ENCODE results near the gene MAPKAP1.

Gene MAPKAP1

GRCh38 chr9:125433461-125434011 lies 273.5 kb downstream of the MAPKAP1 start:
- Histone ChIP-seq H3K36me3 (ENCODE audit: low read depth) (no peaks in the 10 kb centered on the region), H3K4me3 (ENCODE audit: severe bottlenecking) (no peak overlapping the region), H3K27ac (ENCODE audit: poor library complexity, severe bottlenecking) (no peak overlapping the region), H3K9me3 (ENCODE audit: severe bottlenecking) (no peaks in the 10 kb centered on the region), H3K27me3 (ENCODE audit: insufficient read depth, poor library complexity, severe bottlenecking) (no peaks in the 10 kb centered on the region), H3K4me1 (ENCODE audit: insufficient read depth, poor library complexity, severe bottlenecking) (no peaks in the 10 kb centered on the region)
- no peak for TF ChIP-seq CTCF (IDR thresholded peaks at IDR 0.05; ENCODE audit: poor library complexity, severe bottlenecking)
- DNase-seq (ENCODE audit: low spot score): no peak
- no peak for ATAC-seq (ENCODE audit: low read depth)

GRCh38 chr9:125432715-125433385 lies 274.2 kb downstream of the MAPKAP1 start:
- H3K27ac ChIP-seq (ENCODE audit: poor library complexity, severe bottlenecking): no peak overlapping the region
- ATAC-seq (ENCODE audit: low read depth) (no peak), DNase-seq (ENCODE audit: low spot score) (no peak)
- no peak overlapping the region for H3K4me3 ChIP-seq (ENCODE audit: severe bottlenecking)
- no peaks in the 10 kb centered on the region for H3K4me1 ChIP-seq (ENCODE audit: insufficient read depth, poor library complexity, severe bottlenecking)
- H3K9me3 ChIP-seq (ENCODE audit: severe bottlenecking): no peaks in the 10 kb centered on the region
- TF ChIP-seq CTCF (IDR thresholded peaks at IDR 0.05; ENCODE audit: poor library complexity, severe bottlenecking): no peak
- no peaks in the 10 kb centered on the region for H3K36me3 ChIP-seq (ENCODE audit: low read depth)
- H3K27me3 ChIP-seq (ENCODE audit: insufficient read depth, poor library complexity, severe bottlenecking): no peaks in the 10 kb centered on the region

DNA sequence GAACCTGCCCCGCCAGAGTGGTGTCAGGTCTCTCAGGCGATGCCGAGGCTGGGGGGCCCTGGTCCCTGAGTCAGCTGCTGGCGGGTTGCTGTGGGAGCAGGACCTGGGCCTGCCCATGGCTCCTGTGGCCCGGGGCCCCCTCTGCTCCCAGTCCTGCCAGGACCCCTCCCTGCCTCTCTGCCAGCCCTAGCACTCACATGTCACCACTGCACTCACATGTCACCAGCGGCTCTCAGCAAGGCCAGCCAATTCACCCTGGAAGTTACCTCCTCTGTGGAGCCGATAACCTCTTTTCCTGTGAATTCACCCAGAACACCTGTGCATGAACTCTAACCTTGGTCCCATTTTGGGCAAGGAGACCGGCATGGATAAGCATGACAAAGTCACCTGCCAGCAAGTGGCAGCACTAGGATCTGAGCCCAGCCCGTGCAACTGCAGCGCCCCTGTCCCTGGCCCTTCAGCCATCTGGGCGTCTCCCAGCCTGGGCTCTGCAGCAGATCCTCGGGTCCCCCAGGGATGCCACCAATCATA lies 275.2 kb downstream of the MAPKAP1 start:
- Histone ChIP-seq H3K4me3 (ENCODE audit: severe bottlenecking) (no peak overlapping the region), H3K27ac (ENCODE audit: poor library complexity, severe bottlenecking) (no peak overlapping the region), H3K27me3 (ENCODE audit: insufficient read depth, poor library complexity, severe bottlenecking) (no peaks in the 10 kb centered on the region), H3K36me3 (ENCODE audit: low read depth) (no peaks in the 10 kb centered on the region), H3K4me1 (ENCODE audit: insufficient read depth, poor library complexity, severe bottlenecking) (no peaks in the 10 kb centered on the region), H3K9me3 (ENCODE audit: severe bottlenecking) (no peaks in the 10 kb centered on the region)
- no peak for TF ChIP-seq CTCF (IDR thresholded peaks at IDR 0.05; ENCODE audit: poor library complexity, severe bottlenecking)
- DNase-seq (ENCODE audit: low spot score) (no peak), ATAC-seq (ENCODE audit: low read depth) (no peak)

DNA sequence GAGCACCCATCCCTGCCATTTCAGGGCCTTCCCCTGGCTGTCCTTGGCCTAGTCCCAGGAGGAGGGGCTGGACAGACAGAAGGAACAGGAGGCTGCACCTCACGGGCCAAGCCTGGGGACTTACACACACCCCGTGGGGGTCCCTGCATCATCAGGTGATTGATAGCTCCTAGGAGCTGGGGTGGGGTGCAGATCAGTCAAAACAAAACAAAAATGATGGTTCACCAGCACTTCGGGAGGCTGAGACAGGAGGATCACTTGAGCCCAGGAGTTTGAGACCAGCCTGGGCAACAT lies 276.0 kb downstream of the MAPKAP1 start:
- no peaks in the 10 kb centered on the region for H3K9me3 ChIP-seq (ENCODE audit: severe bottlenecking)
- H3K27me3 ChIP-seq (ENCODE audit: insufficient read depth, poor library complexity, severe bottlenecking): no peaks in the 10 kb centered on the region
- H3K27ac ChIP-seq (ENCODE audit: poor library complexity, severe bottlenecking): no peak overlapping the region
- no peaks in the 10 kb centered on the region for H3K4me1 ChIP-seq (ENCODE audit: insufficient read depth, poor library complexity, severe bottlenecking)
- no peaks in the 10 kb centered on the region for H3K36me3 ChIP-seq (ENCODE audit: low read depth)
- DNase-seq (ENCODE audit: low spot score) (no peak), ATAC-seq (ENCODE audit: low read depth) (no peak)
- no peak overlapping the region for H3K4me3 ChIP-seq (ENCODE audit: severe bottlenecking)
- no peak for TF ChIP-seq CTCF (IDR thresholded peaks at IDR 0.05; ENCODE audit: poor library complexity, severe bottlenecking)
